A549 (cell line): ENCODE data around the gene BLCAP.
A peak's percentile ranks its signal among the peaks of the same experiment; 100 is the strongest.

Experiments used
- CBX8 ChIP-seq: fragments of 200-600 bp; sonication (generic); IDR thresholded peaks from 2 replicates; pipeline ENCODE4 v1.6.1; 2016
- CHD2 ChIP-seq: fragments of 150-350 bp; IDR thresholded peaks from 2 replicates; pipeline ENCODE4 v1.6.1; 2014; ENCODE audit warnings: low read length; ENCODE audit not compliant: partially characterized antibody
- CTCF ChIP-seq: fragments of >200 bp; sonication (Bioruptor Twin); formaldehyde crosslinking; IDR thresholded peaks from 3 replicates; pipeline ENCODE4 v1.5.1; 2016
- EP300 ChIP-seq, 2 experiments: fragments of >200 bp; sonication (Bioruptor Twin); formaldehyde crosslinking; IDR thresholded peaks; 2 replicates in 1 of 2; 3 replicates in 1 of 2; pipeline ENCODE4 v1.6.1; 2016 to 2017
- KDM1A ChIP-seq: fragments of 200-600 bp; sonication (generic); IDR thresholded peaks from 2 replicates; pipeline ENCODE4 v1.6.1; 2016; ENCODE audit warnings: low read depth, mild to moderate bottlenecking
- MYC ChIP-seq: IDR thresholded peaks from 2 replicates; pipeline ENCODE4 v1.6.1; 2012; ENCODE audit warnings: mild to moderate bottlenecking, inconsistent platforms, low read length, improper control_type of control experiment, borderline replicate concordance
- POLR2A ChIP-seq: IDR thresholded peaks from 2 replicates; pipeline ENCODE4 v1.6.1; 2012; ENCODE audit warnings: mild to moderate bottlenecking, low read length
- RARB ChIP-seq: fragments of 250-450 bp; sonication (Bioruptor Pico); IDR thresholded peaks from 2 replicates; pipeline ENCODE4 v1.8.0; 2021; ENCODE audit warnings: mild to moderate bottlenecking, moderate library complexity
- SREBF2 ChIP-seq: fragments of 450-650 bp; IDR thresholded peaks from 2 replicates; pipeline ENCODE4 v1.6.1; 2014; ENCODE audit warnings: mild to moderate bottlenecking, moderate library complexity
- ZNF302 ChIP-seq: fragments of 250-450 bp; sonication (Bioruptor Pico); IDR thresholded peaks from 2 replicates; pipeline ENCODE4 v1.9.0; 2021; ENCODE audit warnings: inconsistent platforms, mild to moderate bottlenecking, moderate library complexity
- TF ChIP-seq, protein P1 (sequence below): IDR thresholded peaks from 2 replicates; pipeline ENCODE4 v1.6.1; 2012
- TF ChIP-seq, protein P2 (sequence below): fragments of 200-600 bp; sonication (generic); IDR thresholded peaks from 2 replicates; pipeline ENCODE4 v1.6.1; 2016; ENCODE audit warnings: antibody characterized with exemption, mild to moderate bottlenecking, moderate library complexity

GRCh38 chr20:37527638-37528445 is at the start of gene BLCAP:
- TF ChIP-seq MYC, result peak; percentile 88
- no peak for TF ChIP-seq CBX8
- TF ChIP-seq, protein P1, sequence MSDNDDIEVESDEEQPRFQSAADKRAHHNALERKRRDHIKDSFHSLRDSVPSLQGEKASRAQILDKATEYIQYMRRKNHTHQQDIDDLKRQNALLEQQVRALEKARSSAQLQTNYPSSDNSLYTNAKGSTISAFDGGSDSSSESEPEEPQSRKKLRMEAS, result peak; percentile 75
- TF ChIP-seq CTCF, result no peak
- no peak for TF ChIP-seq RARB (CRISPR knock-in tag)
- TF ChIP-seq EP300 (IDR thresholded peaks at IDR 0.05), result no peak
- no peak for TF ChIP-seq ZNF302 (CRISPR knock-in tag)
- no peak for TF ChIP-seq KDM1A
- peak; percentile 81 for TF ChIP-seq POLR2A
- TF ChIP-seq CHD2, result no peak
- no peak for TF ChIP-seq SREBF2
- TF ChIP-seq, protein P2, sequence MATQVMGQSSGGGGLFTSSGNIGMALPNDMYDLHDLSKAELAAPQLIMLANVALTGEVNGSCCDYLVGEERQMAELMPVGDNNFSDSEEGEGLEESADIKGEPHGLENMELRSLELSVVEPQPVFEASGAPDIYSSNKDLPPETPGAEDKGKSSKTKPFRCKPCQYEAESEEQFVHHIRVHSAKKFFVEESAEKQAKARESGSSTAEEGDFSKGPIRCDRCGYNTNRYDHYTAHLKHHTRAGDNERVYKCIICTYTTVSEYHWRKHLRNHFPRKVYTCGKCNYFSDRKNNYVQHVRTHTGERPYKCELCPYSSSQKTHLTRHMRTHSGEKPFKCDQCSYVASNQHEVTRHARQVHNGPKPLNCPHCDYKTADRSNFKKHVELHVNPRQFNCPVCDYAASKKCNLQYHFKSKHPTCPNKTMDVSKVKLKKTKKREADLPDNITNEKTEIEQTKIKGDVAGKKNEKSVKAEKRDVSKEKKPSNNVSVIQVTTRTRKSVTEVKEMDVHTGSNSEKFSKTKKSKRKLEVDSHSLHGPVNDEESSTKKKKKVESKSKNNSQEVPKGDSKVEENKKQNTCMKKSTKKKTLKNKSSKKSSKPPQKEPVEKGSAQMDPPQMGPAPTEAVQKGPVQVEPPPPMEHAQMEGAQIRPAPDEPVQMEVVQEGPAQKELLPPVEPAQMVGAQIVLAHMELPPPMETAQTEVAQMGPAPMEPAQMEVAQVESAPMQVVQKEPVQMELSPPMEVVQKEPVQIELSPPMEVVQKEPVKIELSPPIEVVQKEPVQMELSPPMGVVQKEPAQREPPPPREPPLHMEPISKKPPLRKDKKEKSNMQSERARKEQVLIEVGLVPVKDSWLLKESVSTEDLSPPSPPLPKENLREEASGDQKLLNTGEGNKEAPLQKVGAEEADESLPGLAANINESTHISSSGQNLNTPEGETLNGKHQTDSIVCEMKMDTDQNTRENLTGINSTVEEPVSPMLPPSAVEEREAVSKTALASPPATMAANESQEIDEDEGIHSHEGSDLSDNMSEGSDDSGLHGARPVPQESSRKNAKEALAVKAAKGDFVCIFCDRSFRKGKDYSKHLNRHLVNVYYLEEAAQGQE, result no peak
